Measurements from ENCODE around the gene NHLH1.

NHLH1 gene

DNA sequence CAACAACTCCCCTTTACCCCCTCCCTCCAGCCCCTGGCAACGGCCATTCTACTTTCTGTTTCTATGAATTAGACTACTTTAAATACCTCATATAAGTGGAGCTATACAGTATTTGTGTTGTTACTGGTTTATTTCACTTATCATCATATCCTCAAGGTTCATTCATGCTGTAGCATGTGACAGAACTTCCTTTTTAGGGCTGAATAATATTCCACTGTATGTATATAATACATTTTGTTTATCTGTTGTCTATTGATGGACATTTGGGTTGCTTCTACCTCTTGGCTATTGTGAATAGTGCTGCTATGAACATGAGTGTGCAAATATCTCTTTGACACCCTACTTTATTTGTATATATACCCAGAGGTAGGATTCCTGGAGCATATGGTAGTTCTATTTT is 2.2 kb downstream of the NHLH1 start:
- no peak overlapping the region for H3K4me3 ChIP-seq (ENCODE audit: low read depth, low read length)
- no peak for DNase-seq (ENCODE audit: low read depth)
- TF ChIP-seq MYC (IDR thresholded peaks at IDR 0.05; ENCODE audit: low read depth, low read length) = no peak
- TF ChIP-seq, protein P1, sequence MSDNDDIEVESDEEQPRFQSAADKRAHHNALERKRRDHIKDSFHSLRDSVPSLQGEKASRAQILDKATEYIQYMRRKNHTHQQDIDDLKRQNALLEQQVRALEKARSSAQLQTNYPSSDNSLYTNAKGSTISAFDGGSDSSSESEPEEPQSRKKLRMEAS (IDR thresholded peaks at IDR 0.05; ENCODE audit: low read depth, low read length) = no peak
- TF ChIP-seq, protein P2, sequence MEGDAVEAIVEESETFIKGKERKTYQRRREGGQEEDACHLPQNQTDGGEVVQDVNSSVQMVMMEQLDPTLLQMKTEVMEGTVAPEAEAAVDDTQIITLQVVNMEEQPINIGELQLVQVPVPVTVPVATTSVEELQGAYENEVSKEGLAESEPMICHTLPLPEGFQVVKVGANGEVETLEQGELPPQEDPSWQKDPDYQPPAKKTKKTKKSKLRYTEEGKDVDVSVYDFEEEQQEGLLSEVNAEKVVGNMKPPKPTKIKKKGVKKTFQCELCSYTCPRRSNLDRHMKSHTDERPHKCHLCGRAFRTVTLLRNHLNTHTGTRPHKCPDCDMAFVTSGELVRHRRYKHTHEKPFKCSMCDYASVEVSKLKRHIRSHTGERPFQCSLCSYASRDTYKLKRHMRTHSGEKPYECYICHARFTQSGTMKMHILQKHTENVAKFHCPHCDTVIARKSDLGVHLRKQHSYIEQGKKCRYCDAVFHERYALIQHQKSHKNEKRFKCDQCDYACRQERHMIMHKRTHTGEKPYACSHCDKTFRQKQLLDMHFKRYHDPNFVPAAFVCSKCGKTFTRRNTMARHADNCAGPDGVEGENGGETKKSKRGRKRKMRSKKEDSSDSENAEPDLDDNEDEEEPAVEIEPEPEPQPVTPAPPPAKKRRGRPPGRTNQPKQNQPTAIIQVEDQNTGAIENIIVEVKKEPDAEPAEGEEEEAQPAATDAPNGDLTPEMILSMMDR (IDR thresholded peaks at IDR 0.05; ENCODE audit: low read depth, low read length) = no peak
- TF ChIP-seq POLR2A (IDR thresholded peaks at IDR 0.05; ENCODE audit: extremely low read depth, insufficient read length) = no peak

DNA sequence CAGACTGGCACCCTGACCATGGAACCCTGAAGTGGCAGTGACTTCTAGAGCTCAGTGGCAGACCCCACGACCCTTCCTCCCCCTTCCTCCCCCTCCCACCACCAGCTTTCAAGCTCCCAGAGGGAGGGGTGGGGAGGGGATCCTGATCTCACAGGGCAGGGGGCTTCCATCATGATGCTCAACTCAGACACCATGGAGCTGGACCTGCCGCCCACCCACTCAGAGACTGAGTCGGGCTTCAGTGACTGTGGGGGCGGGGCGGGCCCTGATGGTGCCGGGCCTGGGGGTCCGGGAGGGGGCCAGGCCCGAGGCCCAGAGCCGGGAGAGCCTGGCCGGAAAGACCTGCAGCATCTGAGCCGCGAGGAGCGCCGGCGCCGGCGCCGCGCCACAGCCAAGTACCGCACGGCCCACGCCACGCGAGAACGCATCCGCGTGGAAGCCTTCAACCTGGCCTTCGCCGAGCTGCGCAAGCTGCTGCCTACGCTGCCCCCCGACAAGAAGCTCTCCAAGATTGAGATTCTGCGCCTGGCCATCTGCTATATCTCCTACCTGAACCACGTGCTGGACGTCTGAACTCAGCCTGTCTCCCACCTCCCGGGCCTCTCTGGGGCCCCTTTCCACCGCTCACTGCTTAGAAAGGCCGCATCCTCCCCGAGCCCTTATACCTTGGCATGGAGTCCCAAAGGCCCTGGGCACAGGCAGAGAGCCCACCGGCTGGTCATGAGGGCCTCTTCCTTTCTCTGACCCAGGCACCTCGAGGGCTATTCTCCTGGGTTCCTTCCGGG is 3.9 kb downstream of the NHLH1 start:
- TF ChIP-seq POLR2A (IDR thresholded peaks at IDR 0.05; ENCODE audit: extremely low read depth, insufficient read length) (no peak), MYC (IDR thresholded peaks at IDR 0.05; ENCODE audit: low read depth, low read length) (no peak)
- TF ChIP-seq, protein P1 (IDR thresholded peaks at IDR 0.05; ENCODE audit: low read depth, low read length) = no peak
- TF ChIP-seq, protein P2 (IDR thresholded peaks at IDR 0.05; ENCODE audit: low read depth, low read length) = no peak
- H3K4me3 ChIP-seq (ENCODE audit: low read depth, low read length) = no peak overlapping the region

DNA sequence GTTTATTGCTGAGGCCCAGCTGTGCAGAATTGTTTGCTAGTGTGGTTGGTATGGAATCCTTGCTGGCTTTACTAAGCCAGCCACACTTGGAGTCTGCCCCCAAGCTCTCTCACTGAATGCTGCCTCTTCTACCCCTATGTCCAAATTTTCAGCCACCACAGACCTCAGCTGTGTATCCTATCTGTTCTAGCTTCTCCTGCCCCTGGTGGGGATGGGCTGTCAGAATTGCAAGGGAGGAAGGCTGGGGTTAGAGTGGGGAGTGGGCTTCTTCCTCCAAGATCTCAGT is 4.4 kb downstream of the NHLH1 start:
- TF ChIP-seq POLR2A (IDR thresholded peaks at IDR 0.05; ENCODE audit: extremely low read depth, insufficient read length) = no peak
- TF ChIP-seq MYC (IDR thresholded peaks at IDR 0.05; ENCODE audit: low read depth, low read length) = no peak
- TF ChIP-seq, protein P2 (IDR thresholded peaks at IDR 0.05; ENCODE audit: low read depth, low read length) = no peak
- DNase-seq (ENCODE audit: low read depth) = no peak
- no peak overlapping the region for H3K4me3 ChIP-seq (ENCODE audit: low read depth, low read length)

More for the DNA sequence above, 3.9 kb downstream of the NHLH1 start:
- no peak for DNase-seq (ENCODE audit: low read depth)

DNA sequence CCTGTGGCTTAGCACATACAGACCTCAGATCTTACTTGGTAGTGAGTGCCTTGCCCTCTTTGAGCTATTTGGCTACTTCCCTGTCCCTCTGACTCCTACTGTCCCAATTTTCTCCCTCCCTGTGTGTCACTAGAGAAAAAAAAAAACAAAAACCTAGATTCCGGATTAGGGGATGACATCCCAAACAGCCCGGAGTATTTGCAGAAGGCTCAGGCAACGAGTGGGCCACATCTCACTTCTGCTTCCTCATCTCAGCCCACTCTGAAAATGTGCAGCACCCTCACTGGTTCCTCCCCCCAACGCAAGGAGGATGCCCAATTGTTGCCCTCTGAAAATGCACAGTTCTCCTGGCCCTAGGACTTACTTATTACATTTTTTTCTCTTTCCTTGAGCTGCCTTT is 4.9 kb downstream of the NHLH1 start:
- no peak for DNase-seq (ENCODE audit: low read depth)
- H3K4me3 ChIP-seq (ENCODE audit: low read depth, low read length) = no peak overlapping the region
- TF ChIP-seq, protein P1 (IDR thresholded peaks at IDR 0.05; ENCODE audit: low read depth, low read length) = no peak
- no peak for TF ChIP-seq POLR2A (IDR thresholded peaks at IDR 0.05; ENCODE audit: extremely low read depth, insufficient read length)
- TF ChIP-seq, protein P2 (IDR thresholded peaks at IDR 0.05; ENCODE audit: low read depth, low read length) = no peak
- TF ChIP-seq MYC (IDR thresholded peaks at IDR 0.05; ENCODE audit: low read depth, low read length) = no peak

DNA sequence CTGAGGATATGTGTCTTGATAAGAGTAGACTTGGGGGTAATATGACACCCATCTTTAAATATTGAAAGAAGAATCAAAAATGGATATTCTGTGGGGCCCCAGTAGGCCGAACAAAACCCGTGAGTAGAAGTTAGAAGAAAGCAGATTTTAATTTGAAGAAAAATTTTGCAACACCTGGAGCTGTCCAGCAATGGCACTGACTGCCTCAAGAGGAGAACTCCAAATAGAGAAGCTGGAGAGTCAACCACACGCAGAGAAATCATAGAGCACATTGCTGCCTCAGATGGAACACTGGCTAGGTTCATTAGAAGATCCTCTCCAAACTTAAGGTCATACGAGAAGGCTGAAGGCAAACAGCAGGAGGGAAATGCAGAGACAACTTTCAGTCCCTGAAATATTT is 6.8 kb downstream of the NHLH1 start:
- peak; percentile 45 for DNase-seq (ENCODE audit: low read depth)
- TF ChIP-seq, protein P1 (IDR thresholded peaks at IDR 0.05; ENCODE audit: low read depth, low read length) = no peak
- TF ChIP-seq, protein P2 (IDR thresholded peaks at IDR 0.05; ENCODE audit: low read depth, low read length) = no peak
- no peak for TF ChIP-seq MYC (IDR thresholded peaks at IDR 0.05; ENCODE audit: low read depth, low read length)
- no peak for TF ChIP-seq POLR2A (IDR thresholded peaks at IDR 0.05; ENCODE audit: extremely low read depth, insufficient read length)
- no peak overlapping the region for H3K4me3 ChIP-seq (ENCODE audit: low read depth, low read length)
